Measurements from ENCODE around the gene EIF3B. TPM values are rescaled to one million over a fixed set of nuclear protein-coding genes. Genes with fewer than 3 reads are reported as not detected.
A peak's percentile ranks its signal among the peaks of the same experiment; 100 is the strongest.

The EIF3B gene
- total and polyA plus RNA-seq, 9 of the 15 experiments (the other 6 are each of a cell fraction or from before 2014, with no cell fraction given) = 25.9 to 494 (median 357) TPM

DNA sequence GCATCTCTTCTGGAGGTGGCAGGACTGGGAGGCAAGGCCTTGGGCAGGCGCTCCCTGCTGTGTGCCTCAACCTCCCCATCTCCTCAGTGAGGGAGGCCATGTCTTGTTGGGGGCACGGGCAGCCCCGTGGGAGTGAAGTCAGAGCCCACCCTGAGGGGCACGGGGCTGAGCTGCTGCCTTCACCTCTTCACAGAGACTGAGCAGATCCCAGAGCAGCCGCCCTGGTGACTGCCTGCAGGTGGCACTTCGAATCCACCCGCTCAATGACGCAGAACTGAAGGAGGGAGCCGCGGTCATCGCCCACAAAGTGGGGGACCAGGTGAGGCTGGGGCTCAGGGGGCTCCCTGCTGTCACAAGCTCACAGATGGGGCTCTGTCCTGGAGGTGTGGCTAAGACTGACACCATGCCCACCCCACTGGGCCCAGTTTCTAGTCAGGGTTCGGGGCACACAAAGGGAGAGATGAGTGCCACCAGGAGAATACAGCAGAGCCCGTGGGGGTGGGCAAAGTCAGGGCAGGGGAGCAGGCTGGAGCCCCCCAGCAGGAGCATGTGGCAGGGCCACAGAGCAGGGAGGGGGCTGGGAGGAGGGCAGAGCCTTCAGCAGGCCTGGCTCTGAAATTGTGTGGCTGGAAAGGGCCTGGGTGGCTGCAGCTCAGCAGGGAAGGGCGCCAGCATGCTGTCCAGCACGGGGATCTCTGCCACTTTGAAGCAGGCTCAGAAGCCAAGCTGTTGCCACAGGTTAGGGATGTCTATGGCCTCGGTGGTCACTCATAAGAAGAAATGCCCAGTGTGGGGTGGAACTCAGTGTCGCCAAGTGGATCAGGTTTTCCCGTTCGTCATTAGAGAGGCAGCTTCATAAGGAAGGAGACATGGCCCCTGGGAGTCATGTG is 30.0 kb downstream of the EIF3B start:
- Histone ChIP-seq H3K9ac (ENCODE audit: insufficient read depth in 1 of 2, low read depth in 2 of 2, low read length in 2 of 2) (no peak overlapping the region; a peak in 1 of 4 replicates), H3K36me3 (ENCODE audit: control insufficient read depth, insufficient read depth, low read length) (peaks cover 35% of the 10 kb centered on the region; the same call in 2 of the 3 replicates), H4K20me1 (replicated peaks; ENCODE audit: control insufficient read depth, insufficient read depth, low read length) (peaks cover 8% of the 10 kb centered on the region; the same call in 1 of the 2 replicates), H3K4me2 (ENCODE audit: insufficient read depth, low read length) (no peak overlapping the region), H3K79me2 (ENCODE audit: control insufficient read depth, insufficient read depth, low read length) (no peaks in the 10 kb centered on the region), H2AFZ (ENCODE audit: low read depth, low read length) (no peak overlapping the region), H3K27ac (ENCODE audit: extremely low read depth, low read depth, low read length) (no peak overlapping the region), H3K4me3 (no peak overlapping the region), H3K4me1 (replicated peaks in 1 of 2; ENCODE audit: control insufficient read depth in 2 of 2, insufficient read depth in 2 of 2, low read length in 2 of 2) (peaks cover 0 to 45% of the 10 kb centered on the region in 2 experiments; a peak in 2 of 5 replicates), H3K27me3 (ENCODE audit: control insufficient read depth in 2 of 2, insufficient read depth in 2 of 2, low read length in 2 of 2) (no peaks in the 10 kb centered on the region), H3K9me1 (ENCODE audit: control insufficient read depth, insufficient read depth, low read length) (no peaks in the 10 kb centered on the region), H3K9me3 (replicated peaks; ENCODE audit: control insufficient read depth, insufficient read depth, low read depth, low read length) (no peaks in the 10 kb centered on the region)
- no peak for FAIRE-seq
- in situ Hi-C loops (cut with MboI) (no loop called here), intact Hi-C loops (cut with micrococcal nuclease) (no loop called here)
- DNase-seq (ENCODE audit: extremely low read depth in 1 of 4, low spot score in 3 of 4) = no peak
- WGBS (ENCODE audit: insufficient coverage, low coverage, missing lambda C conversion rate) = 94% methylated on average over 16 of the region's 19 CpGs
- ChIA-PET POLR2A (interaction anchor here (0.9 to 1.6 kb wide), 5 partner anchors 9 to 26 kb away, joined by 4 to 10 read pairs (median 5); no protein-coding TSS in a partner anchor), CTCF (ENCODE audit: low intra/inter-chr PET ratio) (interaction anchor here (0.9 kb wide), 1 partner anchor 84 kb away, joined by 4 read pairs; no protein-coding TSS in a partner anchor)
- no peak for ATAC-seq
- no TSS peak for BruUV-seq (replicated peaks)
- TF ChIP-seq, protein P1, sequence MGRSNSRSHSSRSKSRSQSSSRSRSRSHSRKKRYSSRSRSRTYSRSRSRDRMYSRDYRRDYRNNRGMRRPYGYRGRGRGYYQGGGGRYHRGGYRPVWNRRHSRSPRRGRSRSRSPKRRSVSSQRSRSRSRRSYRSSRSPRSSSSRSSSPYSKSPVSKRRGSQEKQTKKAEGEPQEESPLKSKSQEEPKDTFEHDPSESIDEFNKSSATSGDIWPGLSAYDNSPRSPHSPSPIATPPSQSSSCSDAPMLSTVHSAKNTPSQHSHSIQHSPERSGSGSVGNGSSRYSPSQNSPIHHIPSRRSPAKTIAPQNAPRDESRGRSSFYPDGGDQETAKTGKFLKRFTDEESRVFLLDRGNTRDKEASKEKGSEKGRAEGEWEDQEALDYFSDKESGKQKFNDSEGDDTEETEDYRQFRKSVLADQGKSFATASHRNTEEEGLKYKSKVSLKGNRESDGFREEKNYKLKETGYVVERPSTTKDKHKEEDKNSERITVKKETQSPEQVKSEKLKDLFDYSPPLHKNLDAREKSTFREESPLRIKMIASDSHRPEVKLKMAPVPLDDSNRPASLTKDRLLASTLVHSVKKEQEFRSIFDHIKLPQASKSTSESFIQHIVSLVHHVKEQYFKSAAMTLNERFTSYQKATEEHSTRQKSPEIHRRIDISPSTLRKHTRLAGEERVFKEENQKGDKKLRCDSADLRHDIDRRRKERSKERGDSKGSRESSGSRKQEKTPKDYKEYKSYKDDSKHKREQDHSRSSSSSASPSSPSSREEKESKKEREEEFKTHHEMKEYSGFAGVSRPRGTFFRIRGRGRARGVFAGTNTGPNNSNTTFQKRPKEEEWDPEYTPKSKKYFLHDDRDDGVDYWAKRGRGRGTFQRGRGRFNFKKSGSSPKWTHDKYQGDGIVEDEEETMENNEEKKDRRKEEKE (IDR thresholded peaks at IDR 0.05; ENCODE audit: borderline replicate concordance in 1 of 2, control insufficient read depth in 1 of 2, low read depth in 2 of 2, low read length in 1 of 2) = no peak
- no peak for TF ChIP-seq ZNF77 (CRISPR knock-in tag; IDR thresholded peaks at IDR 0.05)
- peak in 1 of 2 experiments; percentile 22; a peak in 2 of 4 replicates for TF ChIP-seq RAD21 (CRISPR knock-in tag; conservative IDR thresholded peaks at IDR 0.05 in 1 of 2, IDR thresholded peaks at IDR 0.05 in 1 of 2)
- no peak for TF ChIP-seq ESRRA (IDR thresholded peaks at IDR 0.05; ENCODE audit: borderline replicate concordance, low read depth)
- no peak for TF ChIP-seq NR2C2 (CRISPR knock-in tag; IDR thresholded peaks at IDR 0.05)
- no peak for TF ChIP-seq NR2C2 (tag; IDR thresholded peaks at IDR 0.05)
- TF ChIP-seq ZNF282 (CRISPR knock-in tag; IDR thresholded peaks at IDR 0.05) = no peak
- TF ChIP-seq KDM1A (IDR thresholded peaks at IDR 0.05) = no peak
- TF ChIP-seq, protein P2, sequence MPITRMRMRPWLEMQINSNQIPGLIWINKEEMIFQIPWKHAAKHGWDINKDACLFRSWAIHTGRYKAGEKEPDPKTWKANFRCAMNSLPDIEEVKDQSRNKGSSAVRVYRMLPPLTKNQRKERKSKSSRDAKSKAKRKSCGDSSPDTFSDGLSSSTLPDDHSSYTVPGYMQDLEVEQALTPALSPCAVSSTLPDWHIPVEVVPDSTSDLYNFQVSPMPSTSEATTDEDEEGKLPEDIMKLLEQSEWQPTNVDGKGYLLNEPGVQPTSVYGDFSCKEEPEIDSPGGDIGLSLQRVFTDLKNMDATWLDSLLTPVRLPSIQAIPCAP (CRISPR knock-in tag; IDR thresholded peaks at IDR 0.05; ENCODE audit: borderline replicate concordance) = no peak
- TF ChIP-seq ZNF324 (CRISPR knock-in tag; IDR thresholded peaks at IDR 0.05) = no peak

Measured in K562 (cell line).